H9 (cell line): ENCODE data around the gene OTOF. TPM values are rescaled to one million over a fixed set of nuclear protein-coding genes. Genes with fewer than 3 reads are reported as not detected.

ENCODE experiments used
- DNase-seq: peaks from one replicate; pipeline ENCODE4 v3.0.0-alpha.2; 2017
- H2AFZ ChIP-seq: one replicate; pipeline ENCODE4 v1.6.1; 2013; ENCODE audit warnings: mild to moderate bottlenecking, low read length, control low read depth, moderate library complexity
- H2AK5ac ChIP-seq: 2 replicates; pipeline ENCODE4 v1.6.1; 2013; ENCODE audit warnings: low read length, control low read depth, mixed read lengths; ENCODE audit not compliant: insufficient read length
- H2BK120ac ChIP-seq: one replicate; pipeline ENCODE4 v1.6.1; 2013; ENCODE audit warnings: low read depth, mild to moderate bottlenecking, low read length, control low read depth, inconsistent platforms; ENCODE audit not compliant: poor library complexity, severe bottlenecking
- H2BK12ac ChIP-seq: 2 replicates; pipeline ENCODE4 v1.6.1; 2013; ENCODE audit warnings: low read length, control low read depth, mixed read lengths, low read depth; ENCODE audit not compliant: insufficient read length
- H2BK15ac ChIP-seq: 2 replicates; pipeline ENCODE4 v1.6.1; 2013; ENCODE audit warnings: low read depth, low read length, control low read depth
- H2BK20ac ChIP-seq: one replicate; pipeline ENCODE4 v1.6.1; 2013; ENCODE audit warnings: low read depth, mild to moderate bottlenecking, low read length, control low read depth, inconsistent platforms; ENCODE audit not compliant: poor library complexity, severe bottlenecking
- H2BK5ac ChIP-seq: 2 replicates; pipeline ENCODE4 v1.6.1; 2013; ENCODE audit warnings: low read length, control low read depth, mixed read lengths; ENCODE audit not compliant: insufficient read length
- H3K14ac ChIP-seq: 2 replicates; pipeline ENCODE4 v1.6.1; 2013; ENCODE audit warnings: low read length, control low read depth; ENCODE audit not compliant: insufficient read depth
- H3K18ac ChIP-seq: 2 replicates; pipeline ENCODE4 v1.6.1; 2013; ENCODE audit warnings: low read depth, mild to moderate bottlenecking, mixed read lengths, low read length, control low read depth; ENCODE audit not compliant: insufficient read length
- H3K23ac ChIP-seq: 2 replicates; pipeline ENCODE4 v1.6.1; 2013; ENCODE audit warnings: low read length, control low read depth, mixed read lengths, low read depth; ENCODE audit not compliant: insufficient read length
- H3K23me2 ChIP-seq: 2 replicates; pipeline ENCODE4 v1.6.1; 2013; ENCODE audit warnings: low read depth, mild to moderate bottlenecking, mixed read lengths, low read length, control low read depth; ENCODE audit not compliant: insufficient read length, poor library complexity, severe bottlenecking
- H3K27ac ChIP-seq: 2 replicates; pipeline ENCODE4 v1.5.1; 2013; ENCODE audit warnings: low read length, control low read depth, mixed read lengths, low read depth; ENCODE audit not compliant: insufficient read length
- H3K27me3 ChIP-seq: 2 replicates; pipeline ENCODE4 v1.6.1; 2013; ENCODE audit warnings: low read length, control low read depth, inconsistent platforms; ENCODE audit not compliant: insufficient read depth
- H3K4ac ChIP-seq: 2 replicates; pipeline ENCODE4 v1.6.1; 2013; ENCODE audit warnings: low read depth, mild to moderate bottlenecking, control low read depth, inconsistent platforms, low read length, moderate library complexity
- H3K4me1 ChIP-seq: 2 replicates; pipeline ENCODE4 v1.6.1; 2013; ENCODE audit warnings: low read length, control low read depth, inconsistent platforms; ENCODE audit not compliant: insufficient read depth
- H3K4me2 ChIP-seq: 2 replicates; pipeline ENCODE4 v1.6.1; 2013; ENCODE audit warnings: low read length, control low read depth, mixed read lengths; ENCODE audit not compliant: insufficient read length, insufficient read depth
- H3K56ac ChIP-seq: 2 replicates; pipeline ENCODE4 v1.6.1; 2013; ENCODE audit warnings: low read depth, mild to moderate bottlenecking, mixed read lengths, low read length, control low read depth; ENCODE audit not compliant: insufficient read length
- H3K79me1 ChIP-seq: 2 replicates; pipeline ENCODE4 v1.6.1; 2013; ENCODE audit warnings: low read depth, mild to moderate bottlenecking, moderate library complexity, low read length, control low read depth, inconsistent platforms; ENCODE audit not compliant: insufficient read depth, poor library complexity, severe bottlenecking
- H3K79me2 ChIP-seq: 2 replicates; pipeline ENCODE4 v1.6.1; 2013; ENCODE audit warnings: low read length, control low read depth, inconsistent platforms; ENCODE audit not compliant: insufficient read depth
- H3K9ac ChIP-seq: 2 replicates; pipeline ENCODE4 v1.6.1; 2013; ENCODE audit warnings: low read length, control low read depth, mixed read lengths; ENCODE audit not compliant: insufficient read length; ENCODE audit errors: extremely low read depth
- H3K9me3 ChIP-seq: one replicate; pipeline ENCODE4 v1.6.1; 2013; ENCODE audit warnings: low read depth, low read length, inconsistent platforms; ENCODE audit not compliant: control insufficient read depth
- H3T11ph ChIP-seq: one replicate; pipeline ENCODE4 v1.6.1; 2013; ENCODE audit warnings: mild to moderate bottlenecking, low read length, control low read depth, inconsistent platforms
- H4K20me1 ChIP-seq: one replicate; pipeline ENCODE4 v1.6.1; 2013; ENCODE audit not compliant: control insufficient read depth, insufficient read length, insufficient read depth
- H4K5ac ChIP-seq: 2 replicates; pipeline ENCODE4 v1.6.1; 2013; ENCODE audit warnings: low read depth, mild to moderate bottlenecking, mixed read lengths, low read length, control low read depth; ENCODE audit not compliant: insufficient read length
- H4K8ac ChIP-seq: replicated peaks from 2 replicates; pipeline ENCODE4 v1.6.1; 2013; ENCODE audit warnings: low read length, control low read depth, mixed read lengths, low read depth; ENCODE audit not compliant: insufficient read length
- H4K91ac ChIP-seq: 2 replicates; pipeline ENCODE4 v1.6.1; 2013; ENCODE audit warnings: low read depth, mild to moderate bottlenecking, moderate library complexity, mixed read lengths, low read length, control low read depth; ENCODE audit not compliant: insufficient read length
- H3K27ac Mint-ChIP-seq, 3 experiments: 2 replicates in 2 of 3; 3 replicates in 1 of 3; pipeline ENCODE4 v1.8.0; 2020 to 2021; ENCODE audit warnings: mixed read lengths in 3 of 3, mild to moderate bottlenecking in 1 of 3, moderate library complexity in 1 of 3
- H3K27me3 Mint-ChIP-seq: 2 replicates; pipeline ENCODE4 v1.8.0; 2021; ENCODE audit warnings: low read depth, mild to moderate bottlenecking, moderate library complexity, mixed read lengths
- H3K36me3 Mint-ChIP-seq, 3 experiments: 2 replicates in 2 of 3; 3 replicates in 1 of 3; pipeline ENCODE4 v1.8.0; 2020 to 2021; ENCODE audit warnings: low read depth in 3 of 3, mixed read lengths in 3 of 3; ENCODE audit not compliant: insufficient read depth in 1 of 3
- H3K4me1 Mint-ChIP-seq, 2 experiments: 2 replicates each; pipeline ENCODE4 v1.8.0; 2020; ENCODE audit warnings: mixed read lengths in 2 of 2
- H3K4me3 Mint-ChIP-seq, 2 experiments: 2 replicates in 1 of 2; 3 replicates in 1 of 2; pipeline ENCODE4 v1.8.0; 2020 to 2021; ENCODE audit warnings: mild to moderate bottlenecking in 2 of 2, mixed read lengths in 2 of 2, moderate library complexity in 1 of 2
- H3K9me3 Mint-ChIP-seq, 2 experiments: 2 replicates in 1 of 2; 3 replicates in 1 of 2; pipeline ENCODE4 v1.8.0; 2020; ENCODE audit warnings: mild to moderate bottlenecking in 2 of 2, mixed read lengths in 2 of 2, moderate library complexity in 1 of 2
- CTCF ChIP-seq: fragments of 200-600 bp; sonication (generic); conservative IDR thresholded peaks from 3 replicates; pipeline ENCODE4 v1.8.0; 2021; ENCODE audit warnings: antibody characterized with exemption, mild to moderate bottlenecking
- WGBS: extraction: QIAGEN DNeasy Blood & Tissue Kit; methylation state at CpG from one replicate; pipeline ENCODE4 v1.1.7; 2013; ENCODE audit warnings: missing lambda C conversion rate, low lambda C conversion rate, mixed read lengths; ENCODE audit not compliant: insufficient read length; ENCODE audit errors: extremely low coverage; 5-methylcytosine and 5-hydroxymethylcytosine counted together
- total RNA-seq: library from RNA; stranded (reverse); gene quantifications from 2 replicates; pipeline ENCODE4 v1.2.1, GENCODE V29; 2021

The OTOF gene
- total RNA-seq, 1 experiment from 2014 or later: 0.35 TPM

- Histone ChIP-seq H3K23ac (no peak overlapping the region), H4K91ac (no peak overlapping the region), H2AFZ (no peak overlapping the region), H4K20me1 (no peaks in the 10 kb centered on the region), H3K18ac (no peak overlapping the region), H3K14ac (no peak overlapping the region), H3K79me1 (no peaks in the 10 kb centered on the region), H3K4ac (no peak overlapping the region), H3K4me2 (no peak overlapping the region), H2BK15ac (no peak overlapping the region), H3K27me3 (no peaks in the 10 kb centered on the region), H3K56ac (no peak overlapping the region), H3K79me2 (no peaks in the 10 kb centered on the region), H3K9me3 (no peaks in the 10 kb centered on the region), H3T11ph (no peak overlapping the region), H2BK12ac (no peak overlapping the region), H3K23me2 (no peaks in the 10 kb centered on the region), H2BK20ac (no peak overlapping the region), H4K5ac (no peak overlapping the region), H3K27ac (no peak overlapping the region), H3K4me1 (no peaks in the 10 kb centered on the region), H4K8ac (no peak overlapping the region), H3K9ac (no peak overlapping the region), H2AK5ac (no peak overlapping the region), H2BK5ac (no peak overlapping the region), H2BK120ac (no peak overlapping the region)
- Mint-ChIP-seq H3K4me1 (peaks cover 3 to 5% of the 10 kb centered on the region in 2 experiments; a peak in 2 of 4 replicates), H3K36me3 (no peaks in the 10 kb centered on the region), H3K9me3 (no peaks in the 10 kb centered on the region), H3K27me3 (peaks cover 18% of the 10 kb centered on the region), H3K4me3 (no peak overlapping the region), H3K27ac (no peak overlapping the region)
- no peak for TF ChIP-seq CTCF
- no peak for DNase-seq
- WGBS: no CpG with 5 or more reads among the region's 5 CpGs
Measured at GRCh38 chr2:26521913-26522180, 43.9 kb upstream of the OTOF start.
